IMR-90 (cell line): ENCODE results near the gene FANK1.
"Not testable (repeated sequence)": the region's sequence is repeated elsewhere in the genome, so short reads cannot be mapped to it uniquely, and the experiment has no call there.

Experiments
- CEBPB ChIP-seq: IDR thresholded peaks from 2 replicates; pipeline ENCODE4 v1.6.1; 2012; ENCODE audit warnings: low read depth, low read length, improper control_type of control experiment
- CTCF ChIP-seq: conservative IDR thresholded peaks from 2 replicates; pipeline ENCODE4 v1.5.1; 2012; ENCODE audit warnings: mild to moderate bottlenecking, low read depth, low read length, improper control_type of control experiment
- ELK1 ChIP-seq: fragments of 150-350 bp; IDR thresholded peaks from 2 replicates; pipeline ENCODE4 v1.6.1; 2016; ENCODE audit warnings: low read depth, mild to moderate bottlenecking, low read length, moderate library complexity, borderline replicate concordance
- MXI1 ChIP-seq: IDR thresholded peaks from 2 replicates; pipeline ENCODE4 v1.6.1; 2012; ENCODE audit warnings: low read depth, mild to moderate bottlenecking, low read length, moderate library complexity, borderline replicate concordance
- POLR2A ChIP-seq: IDR thresholded peaks from 2 replicates; pipeline ENCODE4 v1.6.1; 2012; ENCODE audit warnings: mild to moderate bottlenecking, low read depth, low read length

GRCh38 chr10:125908813-125909212 is 12.4 kb downstream of the FANK1 start:
- TF ChIP-seq ELK1, CTCF, MXI1, CEBPB, POLR2A: not testable (repeated sequence)
